ENCODE results near the gene KDM4B.

Gene KDM4B

DNA sequence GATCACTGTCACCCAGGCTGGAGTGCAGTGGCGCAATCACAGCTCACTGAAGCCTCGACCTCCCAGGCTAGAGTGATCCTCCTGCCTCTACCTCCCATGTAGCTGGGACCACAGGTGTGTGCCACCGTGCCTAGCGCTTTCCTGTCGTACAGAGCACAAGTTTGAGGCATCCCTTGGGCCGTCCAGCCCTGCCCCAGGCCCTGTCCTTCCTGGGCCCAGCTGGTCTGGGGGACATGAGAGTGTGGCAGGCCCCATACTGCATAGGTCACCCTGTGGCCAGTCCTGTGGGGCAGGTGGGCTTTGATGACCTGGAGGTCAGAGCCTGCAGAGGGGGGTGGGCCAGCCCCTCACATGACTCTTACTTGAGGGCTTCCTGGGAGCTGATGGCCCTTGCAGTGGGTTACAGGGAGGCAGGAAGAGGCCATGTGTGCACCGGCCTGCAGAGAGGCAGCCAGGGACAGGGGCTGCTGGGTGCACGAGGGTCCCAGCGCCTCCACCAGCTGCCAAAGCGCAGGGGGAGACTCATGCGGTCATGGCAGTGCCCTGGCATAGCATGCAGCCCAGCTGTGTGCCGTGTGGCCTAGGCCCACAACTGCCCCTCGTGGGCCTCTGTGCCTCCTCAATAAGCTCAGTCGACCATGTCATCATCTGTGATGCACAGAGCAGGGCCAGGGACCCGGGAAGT is 61.4 kb downstream of the KDM4B start:
- no peak for TF ChIP-seq CTCF (IDR thresholded peaks at IDR 0.05; ENCODE audit: insufficient read depth, low read length, missing control alignments)
- no peak for DNase-seq (ENCODE audit: low read depth, low spot score)
- CTCF ChIA-PET: interaction anchor here (0.9 to 15.1 kb wide), 26 partner anchors 8 to 223 kb away, joined by 3 to 246 read pairs (median 7); partner anchors contain the start of genes KDM4B and PLIN3
- H3K4me3 ChIP-seq (ENCODE audit: low read depth, low read length): no peak overlapping the region
- POLR2A ChIA-PET: interaction anchor here (1.7 to 3.1 kb wide), 2 partner anchors 61 to 119 kb away, joined by 4 to 14 read pairs; partner anchors contain the start of gene KDM4B

GRCh38 chr19:5030822-5031221 is 61.9 kb downstream of the KDM4B start:
- no peak for DNase-seq (ENCODE audit: low read depth, low spot score)
- no peak overlapping the region for H3K4me3 ChIP-seq (ENCODE audit: low read depth, low read length)
- POLR2A ChIA-PET: interaction anchor here (0.5 to 3.1 kb wide), 4 partner anchors 60 to 207 kb away, joined by 4 to 14 read pairs (median 5); partner anchors contain the start of gene KDM4B
- TF ChIP-seq CTCF (IDR thresholded peaks at IDR 0.05; ENCODE audit: insufficient read depth, low read length, missing control alignments): no peak
- CTCF ChIA-PET: interaction anchor here (0.9 to 15.1 kb wide), 31 partner anchors 8 to 232 kb away, joined by 3 to 246 read pairs (median 6); partner anchors contain the start of genes KDM4B and PLIN3

GRCh38 chr19:5031231-5032100 is 62.6 kb downstream of the KDM4B start:
- POLR2A ChIA-PET: interaction anchor here (0.5 to 3.1 kb wide), 6 partner anchors 60 to 222 kb away, joined by 3 to 14 read pairs (median 4); partner anchors contain the start of gene KDM4B
- H3K4me3 ChIP-seq (ENCODE audit: low read depth, low read length): no peak overlapping the region
- peak; percentile 98 for TF ChIP-seq CTCF (IDR thresholded peaks at IDR 0.05; ENCODE audit: insufficient read depth, low read length, missing control alignments)
- no peak for DNase-seq (ENCODE audit: low read depth, low spot score)
- CTCF ChIA-PET: interaction anchor here (0.8 to 15.1 kb wide), 37 partner anchors 9 to 298 kb away, joined by 3 to 246 read pairs (median 4); partner anchors contain the start of genes ARRDC5, KDM4B, PLIN3 and UHRF1

DNA sequence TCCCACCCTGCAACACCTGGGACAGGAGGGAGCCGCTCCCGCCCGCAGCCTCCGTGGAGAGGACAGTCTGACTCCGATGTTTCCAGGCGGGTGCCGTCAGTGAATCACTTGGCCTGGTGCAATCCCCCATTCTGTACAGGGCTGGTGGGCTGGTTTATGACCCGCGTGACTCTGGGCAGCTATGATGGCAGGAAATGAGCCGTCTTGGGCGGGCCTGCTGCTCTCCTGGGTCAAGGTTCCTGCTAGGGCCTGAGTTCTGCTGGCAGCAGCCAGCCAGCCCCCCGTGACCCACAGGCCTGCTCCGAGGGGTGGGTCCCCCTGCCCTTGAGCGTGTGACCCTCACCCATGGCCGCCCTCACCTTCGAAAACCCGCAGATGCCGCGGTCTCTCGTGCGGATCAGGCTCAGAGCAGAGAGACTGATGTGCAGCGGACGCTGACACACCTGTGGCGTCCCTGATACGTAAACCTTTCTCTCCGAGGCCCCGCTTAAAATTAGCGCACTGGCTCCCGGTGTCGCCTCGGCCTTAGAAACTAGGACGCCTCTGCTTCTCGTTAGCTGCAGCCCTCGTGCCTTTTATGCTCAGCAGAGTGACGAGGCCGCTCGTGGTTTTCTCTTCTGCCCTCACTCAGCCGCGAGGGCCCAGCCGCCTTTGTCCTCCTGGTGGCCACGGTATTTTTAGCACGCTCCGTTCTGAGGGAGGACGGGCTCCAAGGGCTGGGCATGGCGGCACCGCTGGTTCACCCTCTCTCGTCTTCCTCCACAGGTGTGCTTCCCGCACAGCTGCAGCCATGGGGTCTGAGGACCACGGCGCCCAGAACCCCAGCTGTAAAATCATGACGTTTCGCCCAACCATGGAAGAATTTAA is 63.4 kb downstream of the KDM4B start:
- ChIA-PET POLR2A (interaction anchor here (1.0 to 3.1 kb wide), 4 partner anchors 61 to 223 kb away, joined by 4 to 14 read pairs (median 4); partner anchors contain the start of gene KDM4B), CTCF (interaction anchor here (1.0 to 15.1 kb wide), 25 partner anchors 9 to 299 kb away, joined by 3 to 246 read pairs (median 6); partner anchors contain the start of genes ARRDC5, KDM4B, PLIN3 and UHRF1)
- DNase-seq (ENCODE audit: low read depth, low spot score): no peak
- no peak overlapping the region for H3K4me3 ChIP-seq (ENCODE audit: low read depth, low read length)
- TF ChIP-seq CTCF (IDR thresholded peaks at IDR 0.05; ENCODE audit: insufficient read depth, low read length, missing control alignments): peak; percentile 24

DNA sequence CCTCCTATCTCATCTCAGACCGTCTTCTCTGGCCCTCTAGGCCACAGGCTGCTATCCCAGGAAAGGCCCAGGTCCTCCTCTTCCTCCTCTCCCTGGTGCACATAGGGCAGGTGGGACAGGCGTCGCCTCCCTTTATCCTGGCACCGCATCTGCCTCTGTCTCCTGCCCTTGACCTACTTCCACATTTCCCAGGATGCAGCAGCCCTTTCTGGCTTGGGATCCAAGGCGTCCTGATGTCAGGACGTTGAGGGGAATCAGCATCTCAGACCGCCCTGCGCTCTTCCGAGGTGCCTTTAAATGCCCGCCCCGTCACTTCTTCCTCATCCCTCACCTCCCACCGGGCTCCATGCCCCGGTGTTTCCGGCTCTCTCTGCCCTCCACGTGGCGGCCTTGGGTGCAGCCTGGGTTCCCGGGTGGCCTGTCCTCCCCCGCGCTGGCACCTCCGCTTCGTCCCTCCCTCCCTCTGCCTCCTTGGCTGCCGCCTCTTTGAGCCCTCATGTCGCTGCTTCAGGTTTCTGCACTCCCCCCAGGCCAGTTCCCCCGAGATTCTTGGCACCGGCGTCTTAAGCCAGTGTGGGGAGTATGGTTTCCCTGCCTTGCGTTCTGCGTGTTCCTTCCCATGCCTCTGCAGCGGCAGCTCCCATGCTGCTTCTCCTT is 66.3 kb downstream of the KDM4B start:
- TF ChIP-seq CTCF (IDR thresholded peaks at IDR 0.05; ENCODE audit: insufficient read depth, low read length, missing control alignments): no peak
- CTCF ChIA-PET: interaction anchor here (1.4 to 15.1 kb wide), 6 partner anchors 9 to 226 kb away, joined by 3 to 151 read pairs (median 36); no protein-coding TSS in a partner anchor
- no peak overlapping the region for H3K4me3 ChIP-seq (ENCODE audit: low read depth, low read length)
- POLR2A ChIA-PET: no interaction called here
- no peak for DNase-seq (ENCODE audit: low read depth, low spot score)

Measured in AG04449 (cell line).